Psoas muscle (tissue), 8 donors: ENCODE data around the gene MROH8. TPM values are rescaled to one million over a fixed set of nuclear protein-coding genes. Genes with fewer than 3 reads are reported as not detected.

Experiments used
- ATAC-seq, 4 donors: fragments of 200-7000 bp; cut with Tn5 transposase; one replicate each; pipeline ENCODE4 v1.9.1; 2020; ENCODE audit warnings: moderate library complexity in 3 of 4, mild to moderate bottlenecking in 2 of 4
- DNase-seq, 2 donors: peaks; one replicate each; pipeline ENCODE4 v3.0.0-alpha.2; 2020
- H3K27ac ChIP-seq: fragments of 200-600 bp; one replicate; pipeline ENCODE4 v1.8.0; 2022
- H3K27me3 ChIP-seq, 3 donors: fragments of 200-600 bp in 1 of 3; one replicate each; pipeline versions ENCODE4 v1.6.1 to v1.8.0; 2013 to 2022; ENCODE audit warnings: low read length in 2 of 3, mild to moderate bottlenecking in 2 of 3, moderate library complexity in 1 of 3; ENCODE audit not compliant: insufficient read depth in 3 of 3
- H3K36me3 ChIP-seq, 2 donors: fragments of 200-600 bp in 1 of 2; one replicate each; pipeline versions ENCODE4 v1.6.1 to v1.8.0; 2013 to 2022; ENCODE audit warnings: low read depth in 1 of 2, mild to moderate bottlenecking in 1 of 2, moderate library complexity in 1 of 2; ENCODE audit not compliant: insufficient read depth in 1 of 2
- H3K4me1 ChIP-seq: fragments of 200-600 bp; one replicate; pipeline ENCODE4 v1.8.0; 2022
- H3K4me3 ChIP-seq: fragments of 200-600 bp; one replicate; pipeline ENCODE4 v1.8.0; 2022; ENCODE audit warnings: mild to moderate bottlenecking
- H3K9me3 ChIP-seq: fragments of 200-600 bp; one replicate; pipeline ENCODE4 v1.8.0; 2022
- WGBS, 3 donors: extraction: QIAGEN DNeasy Blood & Tissue Kit; methylation state at CpG; one replicate each; pipeline versions ENCODE4 v1.1.6 to v1.1.7; 2013; 5-methylcytosine and 5-hydroxymethylcytosine counted together
- intact Hi-C, 2 donors: fragments of 100-400 bp; cut with DNase I; formaldehyde crosslinking; loops; one replicate each; pipeline versions ENCODE4 v1.11.0 to v1.14.2; 2022
- polyA plus RNA-seq, 3 donors: library from polyadenylated mRNA; stranded (reverse); fragments of 200-250 nt; gene quantifications; one replicate each; pipeline ENCODE4 v1.2.3, GENCODE V29; 2013
- total RNA-seq, 4 donors: library from RNA; stranded (reverse); fragmentation: NEBNext Ultra II Directional in 2 of 4; extraction: Animal tissue kit (Norgen Biotek cat#: 25700) in 2 of 4; gene quantifications; one replicate each; pipeline versions ENCODE4 v1.2.1 to v1.2.4, GENCODE V29; 2021 to 2023
- TF ChIP-seq, protein P1 (sequence below): fragments of 200-600 bp; IDR thresholded peaks from one replicate; pipeline ENCODE4 v1.8.0; 2022; ENCODE audit warnings: antibody characterized with exemption
- donor health status: healthy with polysubstance abuse.
- donor health status: DM: no; HTN: no; CAD: no; lungs with moderate emphysema.
- donor health status: Bipolar disorder and iron deficiency.
- donor health status: healthy.
- donor health status: DM: yes; HTN: yes; CAD: no.
- donor health status: DM: no; HTN: no; CAD: no.
- donor health status: DM: no; HTN: no; CAD: no.
- donor health status: DM: yes; HTN: yes; CAD: no.

The MROH8 gene
- total and polyA plus RNA-seq, 7 donors: 0.99 to 5.5 (median 4.1) TPM

GRCh38 chr20:37202267-37202943 is 23.1 kb upstream of the MROH8 start:
- intact Hi-C loops: no loop called here
- WGBS, 3 donors: 82 to 85% (median 84%) methylated on average over 6 of the region's 6 CpGs
- peak in 1 of 4 donors; percentile 47 for ATAC-seq
- TF ChIP-seq, protein P1, sequence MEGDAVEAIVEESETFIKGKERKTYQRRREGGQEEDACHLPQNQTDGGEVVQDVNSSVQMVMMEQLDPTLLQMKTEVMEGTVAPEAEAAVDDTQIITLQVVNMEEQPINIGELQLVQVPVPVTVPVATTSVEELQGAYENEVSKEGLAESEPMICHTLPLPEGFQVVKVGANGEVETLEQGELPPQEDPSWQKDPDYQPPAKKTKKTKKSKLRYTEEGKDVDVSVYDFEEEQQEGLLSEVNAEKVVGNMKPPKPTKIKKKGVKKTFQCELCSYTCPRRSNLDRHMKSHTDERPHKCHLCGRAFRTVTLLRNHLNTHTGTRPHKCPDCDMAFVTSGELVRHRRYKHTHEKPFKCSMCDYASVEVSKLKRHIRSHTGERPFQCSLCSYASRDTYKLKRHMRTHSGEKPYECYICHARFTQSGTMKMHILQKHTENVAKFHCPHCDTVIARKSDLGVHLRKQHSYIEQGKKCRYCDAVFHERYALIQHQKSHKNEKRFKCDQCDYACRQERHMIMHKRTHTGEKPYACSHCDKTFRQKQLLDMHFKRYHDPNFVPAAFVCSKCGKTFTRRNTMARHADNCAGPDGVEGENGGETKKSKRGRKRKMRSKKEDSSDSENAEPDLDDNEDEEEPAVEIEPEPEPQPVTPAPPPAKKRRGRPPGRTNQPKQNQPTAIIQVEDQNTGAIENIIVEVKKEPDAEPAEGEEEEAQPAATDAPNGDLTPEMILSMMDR: peak; percentile 75
- Histone ChIP-seq H3K9me3 (no peaks in the 10 kb centered on the region), H3K4me1 (peaks cover 36% of the 10 kb centered on the region), H3K27ac (peak overlapping the region; percentile 3), H3K4me3 (no peak overlapping the region), H3K27me3 (no peaks in the 10 kb centered on the region), H3K36me3 (peaks cover 19 to 84% of the 10 kb centered on the region in 2 donors)
- DNase-seq: no peak

DNA sequence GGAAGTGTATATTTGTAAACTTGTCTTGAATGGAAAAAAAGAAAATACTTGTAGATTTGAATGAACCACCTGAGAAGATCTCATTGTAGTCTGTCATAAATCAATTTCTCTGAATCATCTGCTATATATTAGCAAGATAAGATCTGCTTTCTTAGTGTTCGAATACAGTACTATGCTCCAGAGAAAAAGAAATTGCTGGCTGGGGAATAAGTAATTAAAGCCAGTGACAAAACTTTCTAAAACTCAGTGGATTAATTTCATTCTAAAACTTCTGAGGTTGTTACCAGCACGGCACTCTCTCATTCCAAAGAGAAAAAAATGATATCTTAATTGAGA is 22.4 kb upstream of the MROH8 start:
- intact Hi-C loops: no loop called here
- Histone ChIP-seq H3K36me3 (peaks cover 18 to 78% of the 10 kb centered on the region in 2 donors), H3K4me1 (peaks cover 36% of the 10 kb centered on the region), H3K27me3 (no peaks in the 10 kb centered on the region), H3K4me3 (no peak overlapping the region), H3K9me3 (no peaks in the 10 kb centered on the region), H3K27ac (peak overlapping the region; percentile 3)
- ATAC-seq (no peak), DNase-seq (no peak)
- WGBS, 3 donors: 87 to 92% (median 89%) methylated on average over 2 of the region's 2 CpGs
- TF ChIP-seq, protein P1: no peak

DNA sequence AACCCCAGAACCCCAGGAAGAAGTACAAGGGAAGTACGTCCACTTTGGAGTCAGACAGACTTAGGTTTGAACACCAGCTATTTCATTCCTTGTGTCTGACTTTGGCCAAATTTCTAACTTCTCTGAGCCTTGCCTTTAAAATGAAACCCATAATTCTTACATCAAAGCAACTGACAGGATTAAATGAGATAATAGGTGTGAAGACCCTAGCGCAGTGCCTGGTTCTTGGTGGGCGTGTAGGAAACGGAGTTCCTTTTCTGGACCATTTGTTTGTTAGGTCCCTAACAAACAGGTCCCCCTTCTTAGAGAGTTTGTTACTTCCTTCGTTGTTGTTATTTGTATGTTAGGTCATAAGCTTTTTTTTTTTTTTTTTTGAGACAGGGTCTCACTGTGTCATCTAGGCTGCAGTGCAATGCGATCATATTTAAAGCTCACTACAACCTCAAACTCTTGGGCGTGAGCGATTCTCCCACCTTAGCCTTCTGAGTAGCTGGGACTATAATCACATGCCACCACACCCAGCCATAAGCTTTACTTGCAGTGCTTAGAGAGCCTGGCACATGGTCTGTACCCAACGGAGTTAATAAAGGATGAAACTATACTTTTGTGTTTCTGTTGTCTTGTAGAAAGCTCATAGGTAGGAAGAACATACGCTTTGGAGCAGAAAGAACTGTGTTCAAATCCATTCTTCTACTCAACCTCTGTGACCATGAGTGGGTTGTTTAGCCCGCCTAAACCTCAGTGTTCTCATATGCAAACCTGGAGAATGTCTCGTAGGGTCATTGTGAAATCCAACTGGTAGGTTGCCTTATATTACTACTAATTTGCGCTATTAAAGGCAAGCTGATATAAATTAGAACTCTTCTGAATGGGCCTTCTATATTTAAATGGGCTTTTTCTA is 21.8 kb upstream of the MROH8 start:
- H3K4me3 ChIP-seq: no peak overlapping the region
- peaks cover 36% of the 10 kb centered on the region for H3K4me1 ChIP-seq
- peaks cover 18 to 72% of the 10 kb centered on the region in 2 donors for H3K36me3 ChIP-seq
- no peak for DNase-seq
- WGBS, 3 donors: 95 to 97% (median 95%) methylated on average over 13 of the region's 13 CpGs
- no peaks in the 10 kb centered on the region for H3K9me3 ChIP-seq
- no peak overlapping the region for H3K27ac ChIP-seq
- intact Hi-C loops: no loop called here
- H3K27me3 ChIP-seq: no peaks in the 10 kb centered on the region
- no peak for ATAC-seq
- TF ChIP-seq, protein P1: no peak

- intact Hi-C loops: no loop called here
- DNase-seq: no peak
- TF ChIP-seq, protein P1: no peak
- Histone ChIP-seq H3K27me3 (no peaks in the 10 kb centered on the region), H3K9me3 (no peaks in the 10 kb centered on the region), H3K36me3 (peaks cover 18 to 64% of the 10 kb centered on the region in 2 donors), H3K4me1 (peaks cover 41% of the 10 kb centered on the region), H3K4me3 (no peak overlapping the region), H3K27ac (no peak overlapping the region)
- ATAC-seq: no peak
- 92 to 95% (median 93%) methylated on average over 4 of the region's 4 CpGs for whole genome bisulfite sequencing, 3 donors
Observed at GRCh38 chr20:37200376-37200775, 21.0 kb upstream of the MROH8 start.
